Measurements from ENCODE around the gene SPATA17. TPM values are rescaled to one million over a fixed set of nuclear protein-coding genes. Genes with fewer than 3 reads are reported as not detected.
"Not testable (repeated sequence)": the region's sequence is repeated elsewhere in the genome, so short reads cannot be mapped to it uniquely, and the experiment has no call there.

The SPATA17 gene
- total RNA-seq (2014; rRNA removed; shearing (Covaris generic)): 1.0 and 1.7 TPM in 2 replicates

GRCh38 chr1:217630711-217631591 is at the start of gene SPATA17, which contains the start of gene GPATCH2:
Gene SPATA17, plus strand, starts transcription at chr1:217631344. Its CDS starts 35 bp downstream, at chr1:217631379.
Gene GPATCH2, minus strand, starts transcription at chr1:217631090. Its CDS starts 119 bp downstream, at chr1:217630971.
- DNase-seq (ENCODE audit: low read depth): peak; percentile 85

GRCh38 chr1:217584286-217584811 is 46.8 kb upstream of the SPATA17 start:
- not testable (repeated sequence) for DNase-seq (ENCODE audit: low read depth)

- no peak for DNase-seq (ENCODE audit: low read depth)
These were observed 45.6 kb upstream of the SPATA17 start for GRCh38 chr1:217585577-217585976.

GRCh38 chr1:217586586-217586985 is 44.6 kb upstream of the SPATA17 start:
- DNase-seq (ENCODE audit: low read depth): no peak

- DNase-seq (ENCODE audit: low read depth): no peak
These were observed 40.5 kb upstream of the SPATA17 start for GRCh38 chr1:217590598-217590997.

GRCh38 chr1:217599154-217599553 is 32.0 kb upstream of the SPATA17 start:
- no peak for DNase-seq (ENCODE audit: low read depth)

DNA sequence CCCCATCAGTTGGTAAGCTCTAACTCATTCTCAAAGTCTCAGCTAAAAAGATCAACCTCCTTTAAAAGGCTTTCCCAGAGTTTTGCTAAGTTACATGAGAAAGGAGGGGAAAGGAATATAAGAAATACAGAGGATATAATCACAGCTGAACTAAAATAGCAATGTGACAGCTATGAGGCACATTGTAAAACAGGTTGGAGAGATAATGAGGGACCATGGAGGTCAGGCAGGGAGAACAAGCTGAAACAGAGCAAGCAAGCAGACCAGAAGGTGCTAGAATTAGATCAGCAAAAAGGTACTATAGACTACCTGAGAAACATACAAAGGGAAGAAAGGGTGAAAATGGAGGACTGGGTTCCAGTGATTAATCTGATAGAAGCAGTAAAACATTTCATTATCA is 28.8 kb upstream of the SPATA17 start:
- no peak for DNase-seq (ENCODE audit: low read depth)

GRCh38 chr1:217605390-217605789 is 25.8 kb upstream of the SPATA17 start:
- no peak for DNase-seq (ENCODE audit: low read depth)

DNA sequence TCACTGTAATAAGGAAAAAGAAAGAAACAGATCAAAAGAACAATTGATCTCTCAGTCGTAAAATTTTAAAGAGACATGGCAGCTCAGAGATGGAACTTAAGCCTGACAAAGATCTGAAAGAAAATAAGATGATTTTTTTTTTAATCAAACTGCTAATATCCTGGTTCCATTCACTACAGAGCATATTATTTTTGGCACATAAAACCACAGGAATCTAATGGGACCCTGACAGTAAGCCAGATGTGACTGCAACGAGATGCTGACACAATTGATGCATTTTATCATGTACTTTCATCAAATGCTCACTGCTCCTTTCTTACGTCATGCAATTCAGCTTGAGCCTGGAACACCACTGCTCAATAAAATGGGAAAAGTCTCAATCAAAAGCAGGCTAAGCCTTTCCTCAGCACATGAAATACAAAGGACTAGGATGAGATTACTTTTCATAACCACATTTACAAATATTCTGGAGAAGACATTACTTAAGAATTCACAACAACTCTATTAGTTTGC is 16.9 kb upstream of the SPATA17 start:
- no peak for DNase-seq (ENCODE audit: low read depth)

- DNase-seq (ENCODE audit: low read depth): no peak
These were observed 14.0 kb upstream of the SPATA17 start for GRCh38 chr1:217617126-217617525.

DNA sequence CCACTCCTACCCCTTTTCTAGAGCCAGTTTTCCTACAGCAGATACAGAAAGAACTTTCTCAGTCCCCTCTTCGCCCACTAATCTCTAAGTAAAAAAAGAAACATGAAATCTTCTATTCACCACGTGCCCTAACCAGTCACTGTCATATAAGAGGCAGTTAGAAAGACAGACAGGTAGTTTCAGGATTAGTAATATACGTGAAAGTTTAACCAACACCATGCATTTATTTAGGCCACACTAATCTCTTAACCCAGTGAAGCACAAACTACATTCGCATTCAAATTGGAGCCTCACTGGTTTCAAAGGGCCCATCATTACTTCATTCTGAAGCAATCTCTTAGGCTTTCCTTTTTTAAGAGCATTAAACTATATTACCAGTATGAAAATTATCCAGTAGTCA is 10.3 kb upstream of the SPATA17 start:
- DNase-seq (ENCODE audit: low read depth): no peak

DNA sequence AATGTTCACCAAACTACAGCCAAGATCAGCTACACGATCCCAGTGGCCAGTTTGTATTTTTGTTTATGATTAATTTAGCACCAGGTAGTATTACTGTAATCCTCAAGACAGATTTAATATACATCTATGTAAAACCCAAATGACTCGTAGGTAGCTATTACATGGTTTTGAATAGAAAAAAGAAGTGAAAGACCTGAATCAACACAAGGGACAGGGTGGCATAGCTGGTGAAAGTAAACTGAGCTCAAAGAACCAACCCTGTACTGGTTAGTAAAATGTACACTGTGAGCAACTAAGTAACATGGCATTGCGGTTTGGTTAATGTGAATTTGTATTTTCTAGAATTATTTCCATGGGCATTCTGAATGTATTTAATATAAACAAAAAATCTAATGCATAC is 9.1 kb upstream of the SPATA17 start:
- DNase-seq (ENCODE audit: low read depth): no peak

- no peak for DNase-seq (ENCODE audit: low read depth)
These were observed 4.8 kb upstream of the SPATA17 start for GRCh38 chr1:217626321-217626720.

GRCh38 chr1:217627431-217627830 is 3.7 kb upstream of the SPATA17 start:
- DNase-seq (ENCODE audit: low read depth): no peak

- no peak for DNase-seq (ENCODE audit: low read depth)
These were observed 11.3 kb downstream of the SPATA17 start for GRCh38 chr1:217642455-217642854.

DNA sequence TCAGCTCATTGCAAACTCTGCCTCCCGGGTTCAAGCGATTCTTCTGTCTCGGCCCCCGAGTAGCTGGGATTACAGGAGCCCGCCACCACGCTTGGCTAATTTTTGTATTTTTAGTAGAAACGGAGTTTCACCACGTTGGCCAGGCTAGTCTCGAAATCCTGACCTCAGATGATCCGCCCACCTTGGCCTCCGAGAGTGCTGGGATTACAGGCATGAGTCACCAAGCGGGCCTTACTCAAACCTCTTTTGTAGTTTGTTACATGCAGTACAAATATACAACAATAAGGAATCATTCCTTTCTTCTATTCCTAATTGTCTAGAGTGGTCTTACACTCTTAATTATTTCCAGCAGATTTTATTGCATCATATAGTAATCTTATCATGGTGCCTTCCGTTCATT is 16.6 kb downstream of the SPATA17 start:
- peak; percentile 38 for DNase-seq (ENCODE audit: low read depth)

GRCh38 chr1:217650674-217651073 is 19.5 kb downstream of the SPATA17 start:
- no peak for DNase-seq (ENCODE audit: low read depth)

DNA sequence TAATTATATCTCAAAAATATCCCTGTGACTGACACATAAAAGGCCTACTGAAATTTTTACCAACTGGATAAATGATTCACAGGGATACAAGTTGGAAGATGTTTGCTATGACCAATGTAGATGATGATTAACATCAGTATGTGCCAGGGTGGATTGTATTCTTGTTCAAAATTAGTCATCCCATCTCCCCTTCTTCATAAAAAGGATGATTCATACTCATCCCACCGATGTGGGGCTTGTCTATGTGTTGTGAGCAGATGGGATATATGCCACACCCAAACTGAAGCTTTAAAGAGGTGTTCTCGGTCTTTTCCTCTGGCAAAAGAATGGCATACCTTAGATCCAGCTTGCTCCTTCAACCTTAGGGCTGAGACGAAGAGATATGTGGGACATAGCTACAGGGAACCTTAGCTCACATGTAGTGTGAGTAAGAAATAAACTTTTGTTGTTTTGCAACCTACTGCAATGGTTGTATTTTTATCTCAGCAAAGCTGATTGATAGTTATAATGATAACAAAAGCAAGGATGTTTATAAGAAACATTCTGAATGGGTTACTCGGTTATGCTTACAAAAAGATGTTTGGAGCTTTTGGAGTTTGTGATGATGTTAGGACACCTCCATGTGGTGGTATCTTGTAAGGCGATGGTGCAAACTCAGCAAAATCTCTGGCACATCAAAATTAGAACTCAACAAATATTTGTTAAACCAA is 29.4 kb downstream of the SPATA17 start:
- peak; percentile 70 for DNase-seq (ENCODE audit: low read depth)

- no peak for DNase-seq (ENCODE audit: low read depth)
These were observed 30.3 kb downstream of the SPATA17 start for GRCh38 chr1:217661407-217661806.

GRCh38 chr1:217668351-217668940 is 37.3 kb downstream of the SPATA17 start:
- DNase-seq (ENCODE audit: low read depth): no peak

DNA sequence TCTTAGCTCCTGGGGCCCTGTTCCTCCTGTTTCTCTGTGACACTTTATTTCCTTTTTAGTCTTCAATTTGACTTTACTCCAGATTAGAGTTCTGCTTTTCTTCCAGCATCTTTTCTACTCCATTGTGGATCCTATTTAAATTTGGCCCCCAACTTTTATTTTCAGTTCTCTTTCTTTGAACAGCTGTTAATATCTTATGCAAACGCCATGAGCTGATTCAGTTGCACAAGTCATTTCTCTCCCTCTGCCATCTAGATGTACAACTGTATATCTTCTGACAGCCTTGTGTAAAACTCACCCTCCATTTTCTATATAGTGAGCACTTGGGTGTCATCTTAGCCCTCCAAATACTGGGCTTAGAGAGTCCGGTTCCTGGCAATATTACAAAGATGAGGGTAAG is 42.2 kb downstream of the SPATA17 start:
- DNase-seq (ENCODE audit: low read depth): no peak
